Endothelial cell (in vitro differentiated cells): ENCODE results near the gene STMP1. TPM values are rescaled to one million over a fixed set of nuclear protein-coding genes. Genes with fewer than 3 reads are reported as not detected.

Source experiments
- DNase-seq: peaks from one replicate; pipeline ENCODE4 v3.0.0; 2021; ENCODE audit warnings: low spot score
- H3K27ac Mint-ChIP-seq: one replicate; pipeline ENCODE4 v1.8.0; 2021; ENCODE audit warnings: mixed read lengths, inconsistent platforms; ENCODE audit not compliant: unreplicated experiment
- H3K27me3 Mint-ChIP-seq: one replicate; pipeline ENCODE4 v1.8.0; 2021; ENCODE audit warnings: mild to moderate bottlenecking, moderate library complexity, mixed read lengths, inconsistent platforms; ENCODE audit not compliant: unreplicated experiment
- H3K36me3 Mint-ChIP-seq: one replicate; pipeline ENCODE4 v1.8.0; 2021; ENCODE audit warnings: mild to moderate bottlenecking, low read depth, mixed read lengths, inconsistent platforms; ENCODE audit not compliant: unreplicated experiment
- H3K4me1 Mint-ChIP-seq: one replicate; pipeline ENCODE4 v1.8.0; 2021; ENCODE audit warnings: mild to moderate bottlenecking, mixed read lengths, inconsistent platforms; ENCODE audit not compliant: unreplicated experiment
- H3K4me3 Mint-ChIP-seq: one replicate; pipeline ENCODE4 v1.8.0; 2021; ENCODE audit warnings: mild to moderate bottlenecking, mixed read lengths, inconsistent platforms; ENCODE audit not compliant: unreplicated experiment
- H3K9me3 Mint-ChIP-seq: one replicate; pipeline ENCODE4 v1.8.0; 2021; ENCODE audit warnings: mixed read lengths, inconsistent platforms; ENCODE audit not compliant: unreplicated experiment
- CTCF ChIP-seq: fragments of 200-600 bp; sonication (generic); IDR thresholded peaks from one replicate; pipeline ENCODE4 v1.5.0; 2021; ENCODE audit warnings: antibody characterized with exemption; ENCODE audit not compliant: unreplicated experiment
- total RNA-seq: library from RNA; stranded (reverse); fragmentation: NEBNext Ultra II Directional; extraction: Animal tissue kit (Norgen Biotek cat#: 25700); gene quantifications from one replicate; pipeline ENCODE4 v1.2.1, GENCODE V29; 2021; ENCODE audit not compliant: unreplicated experiment

Gene STMP1
- total RNA-seq, 1 donor from 2014 or later = 27.5 TPM

GRCh38 chr7:135715055-135715522 is 52.8 kb downstream of the STMP1 start:
- Mint-ChIP-seq H3K36me3 (no peaks in the 10 kb centered on the region), H3K4me3 (no peak overlapping the region), H3K9me3 (no peaks in the 10 kb centered on the region), H3K4me1 (peaks cover 22% of the 10 kb centered on the region), H3K27ac (no peak overlapping the region), H3K27me3 (peaks cover 3% of the 10 kb centered on the region)
- TF ChIP-seq CTCF = no peak
- DNase-seq = no peak

- Mint-ChIP-seq H3K27ac (no peak overlapping the region), H3K4me3 (no peak overlapping the region), H3K4me1 (peaks cover 18% of the 10 kb centered on the region), H3K36me3 (no peaks in the 10 kb centered on the region), H3K9me3 (no peaks in the 10 kb centered on the region), H3K27me3 (peaks cover 3% of the 10 kb centered on the region)
- no peak for DNase-seq
- no peak for TF ChIP-seq CTCF
These were observed 53.4 kb downstream of the STMP1 start for GRCh38 chr7:135715673-135716072.

GRCh38 chr7:135716677-135717238 is 54.4 kb downstream of the STMP1 start:
- DNase-seq = no peak
- H3K27ac Mint-ChIP-seq = no peak overlapping the region
- no peak for TF ChIP-seq CTCF
- H3K27me3 Mint-ChIP-seq = peaks cover 3% of the 10 kb centered on the region
- H3K4me1 Mint-ChIP-seq = peaks cover 14% of the 10 kb centered on the region
- no peaks in the 10 kb centered on the region for H3K9me3 Mint-ChIP-seq
- no peaks in the 10 kb centered on the region for H3K36me3 Mint-ChIP-seq
- no peak overlapping the region for H3K4me3 Mint-ChIP-seq

- H3K27me3 Mint-ChIP-seq = no peaks in the 10 kb centered on the region
- H3K9me3 Mint-ChIP-seq = no peaks in the 10 kb centered on the region
- no peak for TF ChIP-seq CTCF
- no peak overlapping the region for H3K4me3 Mint-ChIP-seq
- H3K4me1 Mint-ChIP-seq = peaks cover 6% of the 10 kb centered on the region
- H3K36me3 Mint-ChIP-seq = no peaks in the 10 kb centered on the region
- no peak overlapping the region for H3K27ac Mint-ChIP-seq
- DNase-seq = no peak
These were observed 55.4 kb downstream of the STMP1 start for GRCh38 chr7:135717693-135718092.

- Mint-ChIP-seq H3K27me3 (no peaks in the 10 kb centered on the region), H3K9me3 (no peaks in the 10 kb centered on the region), H3K36me3 (no peaks in the 10 kb centered on the region), H3K27ac (no peak overlapping the region), H3K4me1 (peaks cover under 1% of the 10 kb centered on the region), H3K4me3 (no peak overlapping the region)
- DNase-seq = no peak
- no peak for TF ChIP-seq CTCF
These were observed 55.9 kb downstream of the STMP1 start for GRCh38 chr7:135718219-135718618.
